Right atrium auricular region (tissue), 2 donors: ENCODE data around the gene PALLD. TPM values are rescaled to one million over a fixed set of nuclear protein-coding genes. Genes with fewer than 3 reads are reported as not detected.

Experiments used
- DNase-seq: peaks from one replicate; pipeline ENCODE4 v3.0.0-alpha.2; 2019; ENCODE audit warnings: low spot score
- H3K27ac ChIP-seq, 2 donors: fragments of 200-600 bp; sonication (generic); 1 replicate in 1 of 2; 2 replicates in 1 of 2; pipeline ENCODE4 v1.5.1; 2016 to 2019
- H3K27me3 ChIP-seq, 2 donors: fragments of 200-600 bp; sonication (generic); one replicate each; pipeline versions ENCODE4 v1.5.1 to v1.6.0; 2017 to 2019
- H3K36me3 ChIP-seq: fragments of 200-600 bp; sonication (generic); one replicate; pipeline ENCODE4 v1.5.1; 2016
- H3K4me1 ChIP-seq, 2 donors: fragments of 200-600 bp; sonication (generic); one replicate each; pipeline versions ENCODE4 v1.5.1 to v1.6.0; 2017 to 2019
- H3K4me3 ChIP-seq, 2 donors: fragments of 200-600 bp; sonication (generic); 1 replicate in 1 of 2; 2 replicates in 1 of 2; pipeline ENCODE4 v1.5.1; 2017 to 2019; ENCODE audit warnings: mild to moderate bottlenecking in 1 of 2, moderate library complexity in 1 of 2
- H3K9me3 ChIP-seq, 2 donors: fragments of 200-600 bp; sonication (generic); one replicate each; pipeline ENCODE4 v1.5.1; 2019
- total RNA-seq, 2 donors: library from RNA; depleted of rRNA; stranded (reverse); fragments of >200 nt; gene quantifications; one replicate each; pipeline ENCODE4 v1.1.0, GENCODE V29; 2016
- TF ChIP-seq, protein P1 (sequence below), 2 donors: fragments of 200-600 bp; sonication (generic); IDR thresholded peaks; one replicate each; pipeline ENCODE4 v1.5.1; 2019; ENCODE audit warnings: antibody characterized with exemption in 2 of 2

Gene PALLD
- total RNA-seq, 2 donors from 2014 or later: 764 to 782 TPM

GRCh38 chr4:168480931-168481611, 15.8 kb upstream of the PALLD start:
- TF ChIP-seq, protein P1, sequence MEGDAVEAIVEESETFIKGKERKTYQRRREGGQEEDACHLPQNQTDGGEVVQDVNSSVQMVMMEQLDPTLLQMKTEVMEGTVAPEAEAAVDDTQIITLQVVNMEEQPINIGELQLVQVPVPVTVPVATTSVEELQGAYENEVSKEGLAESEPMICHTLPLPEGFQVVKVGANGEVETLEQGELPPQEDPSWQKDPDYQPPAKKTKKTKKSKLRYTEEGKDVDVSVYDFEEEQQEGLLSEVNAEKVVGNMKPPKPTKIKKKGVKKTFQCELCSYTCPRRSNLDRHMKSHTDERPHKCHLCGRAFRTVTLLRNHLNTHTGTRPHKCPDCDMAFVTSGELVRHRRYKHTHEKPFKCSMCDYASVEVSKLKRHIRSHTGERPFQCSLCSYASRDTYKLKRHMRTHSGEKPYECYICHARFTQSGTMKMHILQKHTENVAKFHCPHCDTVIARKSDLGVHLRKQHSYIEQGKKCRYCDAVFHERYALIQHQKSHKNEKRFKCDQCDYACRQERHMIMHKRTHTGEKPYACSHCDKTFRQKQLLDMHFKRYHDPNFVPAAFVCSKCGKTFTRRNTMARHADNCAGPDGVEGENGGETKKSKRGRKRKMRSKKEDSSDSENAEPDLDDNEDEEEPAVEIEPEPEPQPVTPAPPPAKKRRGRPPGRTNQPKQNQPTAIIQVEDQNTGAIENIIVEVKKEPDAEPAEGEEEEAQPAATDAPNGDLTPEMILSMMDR (IDR thresholded peaks at IDR 0.05): no peak
- Histone ChIP-seq H3K4me3 (peak overlapping the region; percentile 75 to 81), H3K36me3 (no peaks in the 10 kb centered on the region), H3K27me3 (no peaks in the 10 kb centered on the region), H3K27ac (peak overlapping the region; percentile 92 to 96), H3K4me1 (peaks cover 0 to 8% of the 10 kb centered on the region in 2 donors), H3K9me3 (no peaks in the 10 kb centered on the region)
- no peak for DNase-seq

GRCh38 chr4:168483811-168484210, 13.0 kb upstream of the PALLD start:
- Histone ChIP-seq H3K9me3 (no peaks in the 10 kb centered on the region), H3K27ac (no peak overlapping the region), H3K4me1 (peaks cover 0 to 20% of the 10 kb centered on the region in 2 donors), H3K27me3 (no peaks in the 10 kb centered on the region), H3K4me3 (no peak overlapping the region), H3K36me3 (no peaks in the 10 kb centered on the region)
- no peak for DNase-seq
- TF ChIP-seq, protein P1 (IDR thresholded peaks at IDR 0.05): no peak

DNA sequence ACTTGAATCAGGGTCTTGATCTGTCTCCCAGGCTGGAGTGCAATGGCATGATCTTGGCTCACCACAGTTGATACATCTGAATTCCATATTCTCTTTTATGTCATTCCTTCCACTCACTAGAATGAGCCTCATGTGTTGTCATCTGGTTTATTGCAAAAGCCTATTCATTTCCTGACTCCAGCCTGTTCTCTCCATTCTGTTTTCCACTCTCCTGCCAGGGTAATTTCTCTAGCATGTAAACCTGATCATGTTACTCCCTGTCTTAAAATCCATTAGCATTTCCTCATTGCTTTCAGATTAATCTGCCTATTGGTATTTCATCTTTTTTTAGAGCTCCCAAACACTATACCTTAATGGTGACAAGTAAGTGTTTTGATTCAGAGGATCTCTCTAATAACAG, 12.2 kb upstream of the PALLD start:
- H3K36me3 ChIP-seq: no peaks in the 10 kb centered on the region
- H3K27ac ChIP-seq: no peak overlapping the region
- peaks cover 0 to 22% of the 10 kb centered on the region in 2 donors for H3K4me1 ChIP-seq
- no peak overlapping the region for H3K4me3 ChIP-seq
- DNase-seq: no peak
- H3K27me3 ChIP-seq: no peaks in the 10 kb centered on the region
- no peaks in the 10 kb centered on the region for H3K9me3 ChIP-seq
- TF ChIP-seq, protein P1 (IDR thresholded peaks at IDR 0.05): no peak

DNA sequence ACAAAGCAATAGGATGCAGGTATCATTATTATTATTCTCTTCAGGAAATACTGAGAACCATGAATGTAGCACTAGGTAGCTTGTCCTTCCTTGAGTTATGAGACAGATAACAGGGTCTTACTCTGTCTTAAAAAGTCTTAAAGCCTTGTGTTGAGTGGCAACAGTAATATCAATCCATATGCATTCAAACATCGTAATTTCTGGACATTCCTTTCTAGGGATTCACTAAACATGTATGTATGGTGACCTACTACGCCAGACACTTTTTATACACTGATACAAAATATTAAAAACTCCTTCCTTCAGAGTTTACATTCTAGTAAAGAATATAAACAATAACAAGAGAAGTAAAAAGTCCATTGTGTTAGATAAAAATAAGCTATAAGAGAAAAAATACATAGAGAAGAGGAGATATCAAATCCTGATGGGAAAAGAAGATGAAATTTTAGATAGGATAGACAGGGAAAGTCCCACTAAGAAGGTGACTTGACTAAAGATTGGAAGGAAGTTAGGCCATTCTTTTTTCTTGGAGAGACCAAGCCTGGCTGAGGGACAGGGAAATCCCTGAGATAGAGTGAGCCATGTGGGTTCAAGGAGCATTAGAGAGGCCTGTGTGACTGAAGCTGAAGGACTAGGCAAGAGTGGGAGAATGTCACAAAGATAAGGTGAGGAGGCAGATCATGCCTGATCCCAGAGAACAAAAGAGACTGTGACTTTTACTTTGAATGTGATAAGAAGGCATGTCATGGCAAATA, 11.5 kb upstream of the PALLD start:
- TF ChIP-seq, protein P1 (IDR thresholded peaks at IDR 0.05): no peak
- H3K27ac ChIP-seq: no peak overlapping the region

GRCh38 chr4:168486912-168487281, 10.0 kb upstream of the PALLD start:
- Histone ChIP-seq H3K4me3 (no peak overlapping the region), H3K27me3 (no peaks in the 10 kb centered on the region), H3K27ac (no peak overlapping the region), H3K9me3 (no peaks in the 10 kb centered on the region), H3K36me3 (no peaks in the 10 kb centered on the region), H3K4me1 (peaks cover 0 to 15% of the 10 kb centered on the region in 2 donors)
- TF ChIP-seq, protein P1 (IDR thresholded peaks at IDR 0.05): no peak
- DNase-seq: no peak

More for the DNA sequence above, 11.5 kb upstream of the PALLD start:
- Histone ChIP-seq H3K9me3 (no peaks in the 10 kb centered on the region), H3K36me3 (no peaks in the 10 kb centered on the region), H3K4me1 (peaks cover 0 to 22% of the 10 kb centered on the region in 2 donors), H3K4me3 (no peak overlapping the region), H3K27me3 (no peaks in the 10 kb centered on the region)
- DNase-seq: no peak
